GM19351 (cell line): ENCODE results near the gene PPP3CA.

Experiments
- ATAC-seq: cut with Tn5 transposase; IDR thresholded peaks from one replicate; pipeline ENCODE4 v1.9.1; 2021; ENCODE audit warnings: mild to moderate bottlenecking, moderate library complexity; ENCODE audit not compliant: unreplicated experiment

Gene PPP3CA

GRCh38 chr4:101218894-101219293 lies 128.4 kb downstream of the PPP3CA start:
- ATAC-seq = no peak

GRCh38 chr4:101218346-101218745 lies 129.0 kb downstream of the PPP3CA start:
- ATAC-seq = no peak

- no peak for ATAC-seq
Measured at GRCh38 chr4:101217353-101218031, 129.8 kb downstream of the PPP3CA start.

- no peak for ATAC-seq
Measured at GRCh38 chr4:101211146-101211553, 136.2 kb downstream of the PPP3CA start.

GRCh38 chr4:101210331-101210730 lies 137.0 kb downstream of the PPP3CA start:
- ATAC-seq = no peak

GRCh38 chr4:101208171-101208570 lies 139.2 kb downstream of the PPP3CA start:
- ATAC-seq = no peak

GRCh38 chr4:101205916-101206315 lies 141.4 kb downstream of the PPP3CA start:
- ATAC-seq = no peak

GRCh38 chr4:101201421-101201820 lies 145.9 kb downstream of the PPP3CA start:
- no peak for ATAC-seq

GRCh38 chr4:101200561-101200960 lies 146.8 kb downstream of the PPP3CA start:
- ATAC-seq = no peak

GRCh38 chr4:101199507-101200285 lies 147.6 kb downstream of the PPP3CA start:
- ATAC-seq = no peak

GRCh38 chr4:101198682-101199339 lies 148.5 kb downstream of the PPP3CA start:
- no peak for ATAC-seq

- ATAC-seq = no peak
Measured at GRCh38 chr4:101197350-101197749, 150.0 kb downstream of the PPP3CA start.

GRCh38 chr4:101192244-101192643 lies 155.1 kb downstream of the PPP3CA start:
- no peak for ATAC-seq

- no peak for ATAC-seq
Measured at GRCh38 chr4:101191302-101192098, 155.8 kb downstream of the PPP3CA start.

- ATAC-seq = no peak
Measured at GRCh38 chr4:101190751-101191150, 156.6 kb downstream of the PPP3CA start.

GRCh38 chr4:101188906-101189305 lies 158.4 kb downstream of the PPP3CA start:
- ATAC-seq = no peak

GRCh38 chr4:101187841-101188240 lies 159.5 kb downstream of the PPP3CA start:
- ATAC-seq = no peak

- ATAC-seq = no peak
Measured at GRCh38 chr4:101186567-101187184, 160.7 kb downstream of the PPP3CA start.

GRCh38 chr4:101184668-101185067 lies 162.7 kb downstream of the PPP3CA start:
- ATAC-seq = no peak

- ATAC-seq = no peak
Measured at GRCh38 chr4:101183666-101184373, 163.5 kb downstream of the PPP3CA start.
